ENCODE measurements around the gene USP36.

DNA sequence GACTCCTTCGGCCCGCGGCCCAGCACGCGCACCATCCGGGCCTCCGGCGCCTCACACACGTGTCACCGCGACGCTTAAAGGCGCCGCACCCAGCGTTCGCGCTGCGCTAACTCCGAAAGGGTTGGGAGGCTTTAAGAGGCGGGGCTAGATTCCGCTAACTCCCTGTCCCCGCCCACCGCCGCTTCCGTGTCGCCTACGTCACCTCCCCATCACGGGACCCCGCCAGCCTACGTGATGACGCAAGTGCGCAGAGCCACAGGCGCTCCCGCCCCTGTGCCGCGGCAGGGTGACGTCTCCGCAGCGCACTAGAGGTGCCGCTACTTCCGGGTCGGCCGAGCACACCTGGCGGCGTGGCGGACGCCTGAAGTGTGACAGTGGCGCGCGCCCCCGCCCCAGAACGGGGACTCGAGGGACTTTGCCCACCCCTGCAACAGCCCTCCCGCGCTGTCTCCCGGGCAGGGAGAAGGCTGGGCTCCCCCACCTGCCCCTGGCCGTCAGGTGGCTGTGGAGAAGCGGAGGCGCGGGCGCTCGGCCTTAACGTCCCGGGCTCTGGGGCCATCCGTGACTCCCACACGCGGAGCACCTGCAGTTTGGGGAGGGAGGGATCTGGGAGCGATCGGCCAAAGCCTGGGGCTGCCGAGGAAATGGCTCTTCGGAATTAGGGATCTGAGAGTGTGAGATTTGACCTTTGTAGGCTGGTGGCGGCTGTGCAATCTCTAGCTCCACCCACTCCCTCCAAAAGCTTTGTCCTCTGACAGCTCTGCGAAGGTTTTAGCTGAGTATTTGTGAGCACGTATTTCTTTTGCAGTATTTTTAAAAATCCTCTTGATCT, at the start of gene USP36:
- TF ChIP-seq POLR2A (IDR thresholded peaks at IDR 0.05; ENCODE audit: low read length) (peak; percentile 95), GATA1 (IDR thresholded peaks at IDR 0.05; ENCODE audit: low read depth, low read length) (no peak)

All from erythroblast (primary cell).